GM06990 (cell line): ENCODE data around the gene SYK.

ENCODE experiments used
- DNase-seq: peaks from one replicate; pipeline ENCODE4 v3.0.0-alpha.2; 2011; ENCODE audit not compliant: insufficient read length; ENCODE audit errors: extremely low read depth
- H3K27me3 ChIP-seq: replicated peaks from 2 replicates; pipeline ENCODE4 v1.6.0; 2011; ENCODE audit warnings: low read length; ENCODE audit not compliant: control insufficient read depth, insufficient read depth
- H3K36me3 ChIP-seq: 2 replicates; pipeline ENCODE4 v1.5.1; 2011; ENCODE audit warnings: low read length; ENCODE audit not compliant: control insufficient read depth, insufficient read depth
- H3K4me3 ChIP-seq: replicated peaks from 2 replicates; pipeline ENCODE4 v1.5.1; 2011; ENCODE audit warnings: low read depth, mild to moderate bottlenecking, control low read depth, low read length
- TF ChIP-seq, protein P1 (sequence below): IDR thresholded peaks from 2 replicates; pipeline ENCODE4 v1.5.1; 2011; ENCODE audit warnings: low read length, control low read depth, mild to moderate bottlenecking, inconsistent platforms; ENCODE audit not compliant: insufficient read depth, poor library complexity, severe bottlenecking

SYK gene

DNA sequence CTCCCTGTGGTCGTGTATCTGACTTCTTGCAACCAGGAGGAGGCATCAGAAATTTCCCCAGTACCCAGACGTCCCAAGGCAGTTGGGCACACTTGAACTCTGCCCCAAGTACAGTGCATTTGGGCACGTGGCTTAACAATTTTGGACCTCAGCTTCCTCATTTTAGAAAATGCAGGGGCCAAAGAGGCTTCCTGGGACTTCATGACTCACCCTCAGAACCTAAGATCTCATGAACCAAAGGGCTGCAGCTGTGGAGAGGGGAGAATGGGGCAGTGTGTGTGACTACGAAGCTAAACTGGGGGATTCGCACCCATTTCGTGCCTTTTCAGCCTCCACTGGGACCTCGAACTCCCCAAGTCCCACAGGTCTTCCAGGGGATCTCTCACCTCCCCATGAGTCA is 59.2 kb downstream of the SYK start:
- TF ChIP-seq, protein P1, sequence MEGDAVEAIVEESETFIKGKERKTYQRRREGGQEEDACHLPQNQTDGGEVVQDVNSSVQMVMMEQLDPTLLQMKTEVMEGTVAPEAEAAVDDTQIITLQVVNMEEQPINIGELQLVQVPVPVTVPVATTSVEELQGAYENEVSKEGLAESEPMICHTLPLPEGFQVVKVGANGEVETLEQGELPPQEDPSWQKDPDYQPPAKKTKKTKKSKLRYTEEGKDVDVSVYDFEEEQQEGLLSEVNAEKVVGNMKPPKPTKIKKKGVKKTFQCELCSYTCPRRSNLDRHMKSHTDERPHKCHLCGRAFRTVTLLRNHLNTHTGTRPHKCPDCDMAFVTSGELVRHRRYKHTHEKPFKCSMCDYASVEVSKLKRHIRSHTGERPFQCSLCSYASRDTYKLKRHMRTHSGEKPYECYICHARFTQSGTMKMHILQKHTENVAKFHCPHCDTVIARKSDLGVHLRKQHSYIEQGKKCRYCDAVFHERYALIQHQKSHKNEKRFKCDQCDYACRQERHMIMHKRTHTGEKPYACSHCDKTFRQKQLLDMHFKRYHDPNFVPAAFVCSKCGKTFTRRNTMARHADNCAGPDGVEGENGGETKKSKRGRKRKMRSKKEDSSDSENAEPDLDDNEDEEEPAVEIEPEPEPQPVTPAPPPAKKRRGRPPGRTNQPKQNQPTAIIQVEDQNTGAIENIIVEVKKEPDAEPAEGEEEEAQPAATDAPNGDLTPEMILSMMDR: no peak
- Histone ChIP-seq H3K27me3 (no peaks in the 10 kb centered on the region), H3K36me3 (peaks cover 7% of the 10 kb centered on the region), H3K4me3 (no peak overlapping the region)
- DNase-seq: no peak

DNA sequence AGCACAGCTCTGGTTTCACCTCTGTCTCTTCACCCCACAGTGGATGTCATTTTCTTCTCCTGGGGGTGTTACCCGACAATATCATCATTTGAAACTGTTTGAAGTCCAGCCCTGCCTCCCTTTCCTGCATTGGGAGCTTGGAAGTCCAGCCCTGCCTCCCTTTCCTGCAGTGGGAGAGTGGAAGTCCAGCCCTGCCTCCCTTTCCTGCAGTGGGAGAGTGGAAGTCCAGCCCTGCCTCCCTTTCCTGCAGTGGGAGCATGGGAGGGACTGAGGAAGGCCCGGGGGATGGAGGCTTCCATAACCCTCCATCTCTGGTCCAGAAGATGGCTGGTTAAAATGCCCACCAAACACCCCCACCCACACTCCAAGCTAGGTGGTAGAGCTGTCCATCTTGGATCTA is 59.8 kb downstream of the SYK start:
- Histone ChIP-seq H3K27me3 (no peaks in the 10 kb centered on the region), H3K4me3 (no peak overlapping the region), H3K36me3 (peaks cover 7% of the 10 kb centered on the region)
- TF ChIP-seq, protein P1: no peak
- DNase-seq: no peak

DNA sequence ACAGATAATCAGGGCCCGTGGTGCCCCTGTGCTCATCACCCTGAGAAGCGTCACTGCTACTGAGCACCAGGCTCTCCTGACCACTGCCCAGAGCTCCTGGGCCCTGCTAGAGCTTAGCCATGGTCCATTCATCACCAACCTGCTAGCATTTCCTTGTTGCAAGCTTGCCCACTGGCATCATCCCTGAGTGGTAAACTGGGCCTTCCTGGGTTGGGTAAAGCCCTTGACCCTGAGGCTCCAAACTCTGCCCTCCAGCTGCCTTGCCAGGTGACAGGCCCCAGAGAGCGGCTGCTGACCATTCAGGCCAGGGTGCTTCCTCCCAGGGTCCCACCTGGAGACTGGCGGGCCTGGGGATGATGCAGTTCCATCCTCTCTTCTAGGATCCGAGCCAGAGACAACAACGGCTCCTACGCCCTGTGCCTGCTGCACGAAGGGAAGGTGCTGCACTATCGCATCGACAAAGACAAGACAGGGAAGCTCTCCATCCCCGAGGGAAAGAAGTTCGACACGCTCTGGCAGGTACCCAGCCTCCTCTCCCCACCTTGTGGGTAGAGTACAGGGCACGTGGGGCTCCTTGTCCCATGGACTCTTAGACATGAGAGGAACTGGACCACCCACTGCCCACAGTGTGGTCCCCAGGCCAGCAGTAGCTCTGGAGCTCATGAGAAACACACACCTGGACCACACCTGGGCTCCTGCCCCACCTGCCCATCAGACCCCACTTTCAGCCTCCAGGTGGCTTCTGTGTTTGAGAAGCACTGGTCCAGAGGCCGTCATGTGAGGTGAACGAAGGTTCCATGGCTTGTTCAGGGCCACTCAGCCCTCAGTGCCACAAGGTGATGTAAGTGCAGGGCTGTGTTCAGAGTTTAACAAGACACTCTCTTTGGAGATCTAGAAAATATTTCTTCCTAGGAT is 60.5 kb downstream of the SYK start:
- H3K36me3 ChIP-seq: peaks cover 9% of the 10 kb centered on the region
- H3K27me3 ChIP-seq: no peaks in the 10 kb centered on the region
- no peak for DNase-seq
- H3K4me3 ChIP-seq: no peak overlapping the region
- TF ChIP-seq, protein P1: no peak

GRCh38 chr9:90864779-90865178 is 63.2 kb downstream of the SYK start:
- H3K36me3 ChIP-seq: peaks cover 11% of the 10 kb centered on the region

DNA sequence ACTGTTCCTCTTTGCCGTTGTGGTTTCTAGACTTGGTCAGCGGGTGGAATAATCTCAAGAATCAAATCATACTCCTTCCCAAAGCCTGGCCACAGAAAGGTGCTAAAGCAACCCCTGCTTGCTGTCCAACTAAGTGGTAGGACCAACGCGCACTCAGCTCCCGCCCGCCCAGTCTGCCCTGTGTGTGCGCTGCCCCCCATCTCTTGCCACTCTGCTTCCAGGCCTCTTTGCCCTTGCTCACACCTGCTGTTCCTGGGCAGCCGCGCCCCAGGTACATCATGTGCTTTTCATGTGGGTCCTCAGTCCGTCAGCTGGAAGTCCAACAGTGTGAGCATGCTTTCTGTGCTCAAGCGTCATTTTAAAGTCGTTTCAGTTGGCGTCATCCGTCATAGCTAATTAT is 65.5 kb downstream of the SYK start:
- no peaks in the 10 kb centered on the region for H3K27me3 ChIP-seq
- H3K36me3 ChIP-seq: peaks cover 11% of the 10 kb centered on the region
- no peak for DNase-seq
- H3K4me3 ChIP-seq: no peak overlapping the region
- TF ChIP-seq, protein P1: no peak

More at GRCh38 chr9:90864779-90865178, 63.2 kb downstream of the SYK start:
- DNase-seq: no peak
- Histone ChIP-seq H3K27me3 (no peaks in the 10 kb centered on the region), H3K4me3 (no peak overlapping the region)
- TF ChIP-seq, protein P1: no peak
